Measurements from ENCODE around the gene APOF. TPM values are rescaled to one million over a fixed set of nuclear protein-coding genes. Genes with fewer than 3 reads are reported as not detected.
A peak's percentile ranks its signal among the peaks of the same experiment; 100 is the strongest.

The APOF gene
- total RNA-seq, 1 donor from 2014 or later = not detected

DNA sequence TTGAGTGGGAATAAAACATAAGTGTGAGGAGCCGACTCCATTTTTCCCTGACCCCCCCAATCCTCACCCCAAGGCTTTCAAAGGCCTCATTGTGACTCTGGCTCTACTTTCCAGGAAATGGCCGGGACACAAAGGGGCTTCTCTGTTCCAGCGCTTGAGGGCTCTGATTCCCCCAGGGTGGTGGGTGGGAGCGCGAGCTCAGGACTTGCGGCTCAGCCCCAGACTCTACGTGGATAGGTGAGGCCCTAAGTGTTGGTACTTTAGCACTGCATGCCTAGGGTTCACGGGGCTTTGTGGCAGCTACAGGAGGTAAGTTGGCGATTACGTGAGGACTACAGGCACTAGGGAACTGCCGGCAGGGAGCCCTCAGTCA is 47.4 kb downstream of the APOF start:
- no peaks in the 10 kb centered on the region for H3K9me3 Mint-ChIP-seq
- DNase-seq (ENCODE audit: extremely low spot score, unreplicated experiment) = no peak
- H3K27ac Mint-ChIP-seq = peak overlapping the region; percentile 99
- H3K36me3 Mint-ChIP-seq = peaks cover 5% of the 10 kb centered on the region
- H3K27me3 Mint-ChIP-seq = no peaks in the 10 kb centered on the region
- H3K4me1 Mint-ChIP-seq (ENCODE audit: unreplicated experiment) = peaks cover 5% of the 10 kb centered on the region
- TF ChIP-seq, protein P1, sequence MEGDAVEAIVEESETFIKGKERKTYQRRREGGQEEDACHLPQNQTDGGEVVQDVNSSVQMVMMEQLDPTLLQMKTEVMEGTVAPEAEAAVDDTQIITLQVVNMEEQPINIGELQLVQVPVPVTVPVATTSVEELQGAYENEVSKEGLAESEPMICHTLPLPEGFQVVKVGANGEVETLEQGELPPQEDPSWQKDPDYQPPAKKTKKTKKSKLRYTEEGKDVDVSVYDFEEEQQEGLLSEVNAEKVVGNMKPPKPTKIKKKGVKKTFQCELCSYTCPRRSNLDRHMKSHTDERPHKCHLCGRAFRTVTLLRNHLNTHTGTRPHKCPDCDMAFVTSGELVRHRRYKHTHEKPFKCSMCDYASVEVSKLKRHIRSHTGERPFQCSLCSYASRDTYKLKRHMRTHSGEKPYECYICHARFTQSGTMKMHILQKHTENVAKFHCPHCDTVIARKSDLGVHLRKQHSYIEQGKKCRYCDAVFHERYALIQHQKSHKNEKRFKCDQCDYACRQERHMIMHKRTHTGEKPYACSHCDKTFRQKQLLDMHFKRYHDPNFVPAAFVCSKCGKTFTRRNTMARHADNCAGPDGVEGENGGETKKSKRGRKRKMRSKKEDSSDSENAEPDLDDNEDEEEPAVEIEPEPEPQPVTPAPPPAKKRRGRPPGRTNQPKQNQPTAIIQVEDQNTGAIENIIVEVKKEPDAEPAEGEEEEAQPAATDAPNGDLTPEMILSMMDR (conservative IDR thresholded peaks at IDR 0.05) = no peak
- peak overlapping the region; percentile 99 for H3K4me3 Mint-ChIP-seq

DNA sequence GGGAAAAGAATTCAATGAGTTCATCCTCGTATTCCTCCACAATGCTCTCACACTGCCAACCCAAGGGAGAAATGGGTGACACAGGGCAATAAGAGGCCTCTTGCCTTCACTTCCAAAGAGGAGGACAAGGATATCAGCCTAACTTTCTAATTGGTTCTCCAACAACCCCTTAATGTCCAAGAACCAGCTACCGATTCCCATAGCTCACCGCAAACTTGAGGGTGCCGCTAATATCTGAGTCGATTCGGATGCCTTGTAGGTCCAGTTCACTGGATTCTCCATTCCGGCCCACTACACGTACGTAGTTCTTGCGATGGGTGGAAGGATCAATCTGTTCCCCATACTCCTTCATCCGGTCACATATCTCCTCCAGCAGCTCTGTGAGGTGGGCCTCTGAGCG is 51.7 kb downstream of the APOF start:
- TF ChIP-seq, protein P1 (conservative IDR thresholded peaks at IDR 0.05) = no peak
- H3K36me3 Mint-ChIP-seq = peaks cover 16% of the 10 kb centered on the region
- no peaks in the 10 kb centered on the region for H3K27me3 Mint-ChIP-seq
- DNase-seq (ENCODE audit: extremely low spot score, unreplicated experiment) = no peak
- H3K9me3 Mint-ChIP-seq = no peaks in the 10 kb centered on the region
- no peak overlapping the region for H3K4me3 Mint-ChIP-seq
- no peak overlapping the region for H3K27ac Mint-ChIP-seq
- H3K4me1 Mint-ChIP-seq (ENCODE audit: unreplicated experiment) = peaks cover 5% of the 10 kb centered on the region

Other genes starting within 250 kb of the APOF start
- 4,566 and 4,714 TPM in 2 replicates for gene RPL41, start 246.2 kb downstream of the APOF start, total RNA-seq (ENCODE audit: low replicate concordance)
- 11.6 and 12.1 TPM in 2 replicates for gene ZC3H10, start 244.6 kb downstream of the APOF start, total RNA-seq (ENCODE audit: low replicate concordance)
- gene ESYT1, start 234.6 kb downstream of the APOF start, total RNA-seq (ENCODE audit: low replicate concordance) = 81.4 and 96.3 TPM in 2 replicates
- gene MYL6B, start 210.3 kb downstream of the APOF start, total RNA-seq (ENCODE audit: low replicate concordance) = 66.2 and 161 TPM in 2 replicates
- 1,223 and 1,943 TPM in 2 replicates for gene MYL6, start 204.5 kb downstream of the APOF start, total RNA-seq (ENCODE audit: low replicate concordance)
- gene SMARCC2, start 173.4 kb downstream of the APOF start, total RNA-seq (ENCODE audit: low replicate concordance) = 92.8 and 147 TPM in 2 replicates
- 33.7 and 37.7 TPM in 2 replicates for gene RNF41, start 140.9 kb downstream of the APOF start, total RNA-seq (ENCODE audit: low replicate concordance)
- 37.5 and 40.0 TPM in 2 replicates for gene NABP2, start 138.5 kb downstream of the APOF start, total RNA-seq (ENCODE audit: low replicate concordance)
- gene SLC39A5, start 132.8 kb downstream of the APOF start, total RNA-seq (ENCODE audit: low replicate concordance) = 23.0 and 37.7 TPM in 2 replicates
- 52.9 and 56.1 TPM in 2 replicates for gene ANKRD52, start 104.5 kb downstream of the APOF start, total RNA-seq (ENCODE audit: low replicate concordance)
- 21.3 and 26.4 TPM in 2 replicates for gene COQ10A, start 95.9 kb downstream of the APOF start, total RNA-seq (ENCODE audit: low replicate concordance)
- gene CS, start 62.5 kb downstream of the APOF start, total RNA-seq (ENCODE audit: low replicate concordance) = 278 and 290 TPM in 2 replicates
- 194 and 217 TPM in 2 replicates for gene CNPY2, start 46.9 kb downstream of the APOF start, total RNA-seq (ENCODE audit: low replicate concordance)
- gene PAN2, start 28.9 kb downstream of the APOF start, total RNA-seq (ENCODE audit: low replicate concordance) = 58.3 and 77.5 TPM in 2 replicates
- gene IL23A, start 24.0 kb downstream of the APOF start, total RNA-seq (ENCODE audit: low replicate concordance) = 0.48 and 1.3 TPM in 2 replicates
- 132 and 139 TPM in 2 replicates for gene STAT2, start 2.8 kb downstream of the APOF start, total RNA-seq (ENCODE audit: low replicate concordance)
- gene TIMELESS, start 86.6 kb upstream of the APOF start, total RNA-seq (ENCODE audit: low replicate concordance) = 23.0 and 57.4 TPM in 2 replicates
- gene MIP, start 91.8 kb upstream of the APOF start, total RNA-seq (ENCODE audit: low replicate concordance) = not detected in 2 replicates
- 3.7 and 4.8 TPM in 2 replicates for gene SPRYD4, start 105.7 kb upstream of the APOF start, total RNA-seq (ENCODE audit: low replicate concordance)
- 6.7 and 7.0 TPM in 2 replicates for gene GLS2, start 125.3 kb upstream of the APOF start, total RNA-seq (ENCODE audit: low replicate concordance)
- gene RBMS2, start 159.0 kb upstream of the APOF start, total RNA-seq (ENCODE audit: low replicate concordance) = 42.7 and 45.9 TPM in 2 replicates

Data from type B pancreatic cell (in vitro differentiated cells).